BJ (cell line): Measurements from ENCODE around the gene FBXO34. TPM values are rescaled to one million over a fixed set of nuclear protein-coding genes. Genes with fewer than 3 reads are reported as not detected.

Experiments
- CTCF ChIA-PET: fragments of 350-600 bp; formaldehyde crosslinking; extraction: SDS; loops from one replicate; lab custom pipeline; 2021; ENCODE audit warnings: antibody characterized with exemption, inconsistent platforms; lab: Yijun Ruan, JAX
- POLR2A ChIA-PET: fragments of 300-600 bp; sonication (Branson Sonifier 250); formaldehyde crosslinking; extraction: SDS; loops from one replicate; lab custom pipeline; 2021; ENCODE audit warnings: antibody characterized with exemption; lab: Charles Lee
- DNase-seq: peaks from one replicate; pipeline ENCODE4 v3.0.0-alpha.2; 2011; ENCODE audit warnings: low read depth
- H3K27me3 ChIP-seq: 2 replicates; pipeline ENCODE4 v1.6.0; 2011; ENCODE audit warnings: low read length; ENCODE audit not compliant: control insufficient read depth, insufficient read depth
- H3K36me3 ChIP-seq: 2 replicates; pipeline ENCODE4 v1.5.1; 2011; ENCODE audit warnings: low read length; ENCODE audit not compliant: control insufficient read depth, insufficient read depth
- H3K4me3 ChIP-seq: 2 replicates; pipeline ENCODE4 v1.5.1; 2011; ENCODE audit warnings: low read depth, mild to moderate bottlenecking, control low read depth, low read length
- polyA plus RNA-seq: library from polyadenylated mRNA; depleted of rRNA; stranded (reverse); fragments of >200 nt; gene quantifications from 2 replicates; pipeline ENCODE4 v1.2.3, GENCODE V29; 2011
- TF ChIP-seq, protein P1 (sequence below): IDR thresholded peaks from 2 replicates; pipeline ENCODE4 v1.5.1; 2011; ENCODE audit warnings: low read depth, mild to moderate bottlenecking, control low read depth, inconsistent platforms, low read length, moderate library complexity; ENCODE audit not compliant: insufficient read depth

FBXO34 gene
- polyA plus RNA-seq, 1 experiment = 15.0 TPM

DNA sequence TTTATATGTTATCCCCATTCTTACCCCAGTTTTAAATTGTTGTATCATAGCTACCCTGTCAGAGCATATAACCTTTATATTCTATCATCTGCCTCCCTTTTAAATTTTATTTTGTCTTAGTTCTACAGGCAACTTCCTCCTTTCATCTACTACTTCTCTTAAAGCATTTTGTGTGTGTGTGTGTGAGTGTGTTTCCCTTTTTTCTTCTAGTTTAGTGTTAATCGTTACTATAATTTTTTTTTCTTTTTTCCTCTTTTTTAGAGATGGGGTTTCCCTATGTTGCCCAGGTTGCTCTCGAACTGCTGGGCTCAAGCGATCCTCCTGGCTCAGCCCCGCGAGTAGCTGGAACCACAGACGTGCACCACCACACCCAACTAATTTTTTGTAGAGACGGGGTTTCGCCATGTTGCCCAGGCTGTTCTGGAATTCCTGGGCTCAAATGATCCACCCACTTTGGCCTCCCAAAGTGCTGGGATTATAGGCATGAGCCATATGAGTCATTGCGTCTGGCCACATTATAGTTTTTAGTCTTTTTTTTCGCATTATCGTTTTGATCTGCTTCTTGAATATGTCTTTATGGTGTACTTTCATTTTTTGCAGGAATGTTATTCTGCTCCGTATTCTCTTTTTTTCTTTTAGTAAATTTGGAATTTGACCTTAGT is 33.1 kb upstream of the FBXO34 start:
- peaks cover 13% of the 10 kb centered on the region for H3K27me3 ChIP-seq
- no peak for DNase-seq
- ChIA-PET POLR2A (no interaction called here), CTCF (interaction anchor here (0.6 to 1.3 kb wide), 3 partner anchors 173 to 192 kb away, joined by 3 to 4 read pairs (median 3); no protein-coding TSS in a partner anchor)
- TF ChIP-seq, protein P1, sequence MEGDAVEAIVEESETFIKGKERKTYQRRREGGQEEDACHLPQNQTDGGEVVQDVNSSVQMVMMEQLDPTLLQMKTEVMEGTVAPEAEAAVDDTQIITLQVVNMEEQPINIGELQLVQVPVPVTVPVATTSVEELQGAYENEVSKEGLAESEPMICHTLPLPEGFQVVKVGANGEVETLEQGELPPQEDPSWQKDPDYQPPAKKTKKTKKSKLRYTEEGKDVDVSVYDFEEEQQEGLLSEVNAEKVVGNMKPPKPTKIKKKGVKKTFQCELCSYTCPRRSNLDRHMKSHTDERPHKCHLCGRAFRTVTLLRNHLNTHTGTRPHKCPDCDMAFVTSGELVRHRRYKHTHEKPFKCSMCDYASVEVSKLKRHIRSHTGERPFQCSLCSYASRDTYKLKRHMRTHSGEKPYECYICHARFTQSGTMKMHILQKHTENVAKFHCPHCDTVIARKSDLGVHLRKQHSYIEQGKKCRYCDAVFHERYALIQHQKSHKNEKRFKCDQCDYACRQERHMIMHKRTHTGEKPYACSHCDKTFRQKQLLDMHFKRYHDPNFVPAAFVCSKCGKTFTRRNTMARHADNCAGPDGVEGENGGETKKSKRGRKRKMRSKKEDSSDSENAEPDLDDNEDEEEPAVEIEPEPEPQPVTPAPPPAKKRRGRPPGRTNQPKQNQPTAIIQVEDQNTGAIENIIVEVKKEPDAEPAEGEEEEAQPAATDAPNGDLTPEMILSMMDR = no peak
- no peak overlapping the region for H3K4me3 ChIP-seq
- H3K36me3 ChIP-seq = no peaks in the 10 kb centered on the region

DNA sequence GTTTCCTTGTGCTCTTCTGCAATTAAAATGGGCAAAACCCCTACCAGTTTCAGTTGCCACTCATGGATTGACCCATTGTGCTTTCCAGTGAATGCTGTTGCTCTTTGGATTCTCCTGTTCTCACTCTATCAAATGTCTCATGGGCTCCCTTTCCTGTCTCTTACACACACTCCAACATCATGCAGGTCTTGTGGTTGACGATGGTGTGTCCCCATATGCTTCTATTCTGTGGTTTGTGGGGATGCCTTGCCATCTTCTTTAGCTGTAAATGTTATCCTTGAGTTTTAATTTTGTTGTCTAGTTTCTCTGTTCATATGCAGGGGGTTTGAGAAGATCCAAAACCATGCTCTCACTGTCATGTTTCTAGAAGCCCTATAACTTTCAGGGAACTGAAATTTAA is 31.9 kb upstream of the FBXO34 start:
- Histone ChIP-seq H3K4me3 (no peak overlapping the region), H3K36me3 (no peaks in the 10 kb centered on the region), H3K27me3 (peaks cover 12% of the 10 kb centered on the region)
- no peak for DNase-seq
- ChIA-PET CTCF (no interaction called here), POLR2A (no interaction called here)
- TF ChIP-seq, protein P1 = no peak

DNA sequence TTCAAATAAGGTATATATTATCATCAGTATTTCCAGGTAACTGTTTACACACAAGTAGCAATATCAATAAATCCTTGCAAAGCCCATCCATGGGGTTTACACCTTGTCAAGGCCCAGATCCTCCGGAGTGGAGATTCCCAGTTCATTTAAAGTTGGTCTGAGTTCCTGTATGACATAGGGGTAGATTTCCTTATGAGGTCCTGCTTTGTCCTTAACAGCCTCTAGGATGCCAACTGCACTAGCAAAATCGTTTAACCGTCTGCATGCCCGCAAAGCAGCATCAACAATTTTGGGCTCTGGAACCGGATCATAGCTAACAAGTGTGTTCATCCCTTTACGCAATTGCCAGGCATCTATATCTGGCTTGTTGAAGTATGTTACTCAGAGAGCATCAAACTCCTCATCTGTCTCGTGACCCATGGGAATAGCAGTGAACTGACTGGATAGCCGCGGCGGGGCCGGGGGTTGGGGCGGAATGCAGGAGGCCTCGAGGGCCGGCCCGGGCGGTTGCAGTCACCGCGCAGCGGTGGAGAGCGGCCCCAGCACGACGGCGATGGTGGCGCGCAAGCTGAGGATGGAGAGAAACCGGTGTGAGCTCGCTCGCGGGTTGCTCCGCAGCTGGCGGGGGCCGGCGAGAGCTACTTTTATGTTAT is 30.6 kb upstream of the FBXO34 start:
- no peak for DNase-seq
- ChIA-PET POLR2A (no interaction called here), CTCF (interaction anchor here (0.9 kb wide), 1 partner anchor 27 kb away, joined by 3 read pairs; no protein-coding TSS in a partner anchor)
- Histone ChIP-seq H3K27me3 (peaks cover 10% of the 10 kb centered on the region), H3K4me3 (no peak overlapping the region), H3K36me3 (no peaks in the 10 kb centered on the region)
- TF ChIP-seq, protein P1 = no peak

DNA sequence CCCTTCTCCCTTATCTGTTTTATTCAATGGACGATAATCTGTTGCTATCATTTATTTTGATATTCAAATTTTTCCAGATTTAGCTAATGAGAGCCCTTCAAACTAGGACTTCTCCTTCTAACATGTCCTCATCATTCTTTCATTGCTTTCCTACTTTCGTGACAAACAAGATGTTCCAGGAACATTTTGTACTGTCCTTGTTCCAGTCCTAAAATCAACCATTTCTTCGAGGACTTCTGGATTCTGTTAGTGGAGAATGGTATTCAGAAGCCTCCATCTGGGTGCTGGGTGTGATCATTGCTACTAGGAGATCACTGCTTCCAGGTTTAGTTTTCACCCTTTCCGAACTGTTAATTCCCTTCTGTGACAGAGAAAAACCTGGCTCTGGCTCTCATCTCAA is 29.5 kb upstream of the FBXO34 start:
- ChIA-PET POLR2A (no interaction called here), CTCF (no interaction called here)
- H3K36me3 ChIP-seq = no peaks in the 10 kb centered on the region
- peaks cover 10% of the 10 kb centered on the region for H3K27me3 ChIP-seq
- TF ChIP-seq, protein P1 = no peak
- H3K4me3 ChIP-seq = no peak overlapping the region
- DNase-seq = no peak

DNA sequence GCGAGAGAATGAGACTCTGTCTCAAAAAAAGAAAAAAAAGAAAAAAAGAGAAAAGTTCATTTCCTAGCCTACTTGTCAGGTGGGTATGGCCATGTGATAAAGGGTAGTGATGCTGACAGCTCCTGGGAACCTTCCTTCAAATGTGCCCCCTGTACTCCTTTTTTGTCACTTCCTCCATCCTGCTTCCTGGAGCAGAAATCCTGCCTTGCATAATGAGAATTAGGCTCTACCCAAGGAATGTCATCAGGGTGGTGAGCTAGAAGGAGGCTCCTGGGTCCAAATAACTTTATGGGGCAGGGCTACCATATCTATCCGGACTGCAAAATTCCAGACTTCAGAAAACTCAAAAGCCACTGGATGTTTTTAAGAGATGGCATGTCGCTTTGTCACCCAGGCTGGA is 27.8 kb upstream of the FBXO34 start:
- CTCF ChIA-PET = interaction anchor here (0.6 to 4.9 kb wide), 5 partner anchors 15 to 203 kb away, joined by 3 to 30 read pairs (median 3); partner anchors contain the start of gene FBXO34
- DNase-seq = no peak

More for the DNA sequence above, 27.8 kb upstream of the FBXO34 start:
- Histone ChIP-seq H3K4me3 (no peak overlapping the region), H3K36me3 (no peaks in the 10 kb centered on the region), H3K27me3 (peaks cover 13% of the 10 kb centered on the region)
- POLR2A ChIA-PET = no interaction called here
- TF ChIP-seq, protein P1 = no peak
